Thyroid gland (tissue), 4 donors: ENCODE data around the gene KRT6C.

ENCODE experiments used
- POLR2A ChIP-seq, 2 donors: fragments of 450-650 bp; IDR thresholded peaks; one replicate each; pipeline ENCODE4 v1.6.1; 2017; ENCODE audit warnings: antibody characterized with exemption in 2 of 2, mild to moderate bottlenecking in 2 of 2, moderate library complexity in 1 of 2
- TF ChIP-seq, protein P1 (sequence below), 6 experiments: fragments of 200-600 bp in 3 of 6; fragments of 450-650 bp in 3 of 6; sonication (generic) in 3 of 6; IDR thresholded peaks; one replicate each; pipeline ENCODE4 v1.5.1; 2016 to 2019; ENCODE audit warnings: antibody characterized with exemption in 6 of 6, mild to moderate bottlenecking in 2 of 6, inconsistent platforms in 1 of 6, moderate library complexity in 1 of 6

- TF ChIP-seq, protein P1, sequence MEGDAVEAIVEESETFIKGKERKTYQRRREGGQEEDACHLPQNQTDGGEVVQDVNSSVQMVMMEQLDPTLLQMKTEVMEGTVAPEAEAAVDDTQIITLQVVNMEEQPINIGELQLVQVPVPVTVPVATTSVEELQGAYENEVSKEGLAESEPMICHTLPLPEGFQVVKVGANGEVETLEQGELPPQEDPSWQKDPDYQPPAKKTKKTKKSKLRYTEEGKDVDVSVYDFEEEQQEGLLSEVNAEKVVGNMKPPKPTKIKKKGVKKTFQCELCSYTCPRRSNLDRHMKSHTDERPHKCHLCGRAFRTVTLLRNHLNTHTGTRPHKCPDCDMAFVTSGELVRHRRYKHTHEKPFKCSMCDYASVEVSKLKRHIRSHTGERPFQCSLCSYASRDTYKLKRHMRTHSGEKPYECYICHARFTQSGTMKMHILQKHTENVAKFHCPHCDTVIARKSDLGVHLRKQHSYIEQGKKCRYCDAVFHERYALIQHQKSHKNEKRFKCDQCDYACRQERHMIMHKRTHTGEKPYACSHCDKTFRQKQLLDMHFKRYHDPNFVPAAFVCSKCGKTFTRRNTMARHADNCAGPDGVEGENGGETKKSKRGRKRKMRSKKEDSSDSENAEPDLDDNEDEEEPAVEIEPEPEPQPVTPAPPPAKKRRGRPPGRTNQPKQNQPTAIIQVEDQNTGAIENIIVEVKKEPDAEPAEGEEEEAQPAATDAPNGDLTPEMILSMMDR (IDR thresholded peaks at IDR 0.05), result no peak
- no peak for TF ChIP-seq POLR2A (IDR thresholded peaks at IDR 0.05)
Observed at GRCh38 chr12:52434081-52434733, 39.4 kb downstream of the KRT6C start, which contains the start of gene KRT75.
